Esophagus squamous epithelium (tissue), 5 donors: ENCODE measurements around the gene MOV10L1. TPM values are rescaled to one million over a fixed set of nuclear protein-coding genes. Genes with fewer than 3 reads are reported as not detected.

ENCODE experiments used
- DNase-seq: peaks from one replicate; lab custom pipeline; 2025; lab: John Stamatoyannopoulos, UW
- H3K27ac ChIP-seq, 4 donors: fragments of 200-600 bp; sonication (generic); one replicate each; pipeline ENCODE4 v1.5.1; 2016 to 2019; ENCODE audit warnings: mild to moderate bottlenecking in 1 of 4
- H3K27me3 ChIP-seq, 4 donors: fragments of 200-600 bp; sonication (generic); 1 replicate in 3 of 4; 2 replicates in 1 of 4; pipeline versions ENCODE4 v1.5.1 to v1.6.0; 2017 to 2021; ENCODE audit warnings: antibody characterized with exemption in 1 of 4
- H3K36me3 ChIP-seq, 3 donors: fragments of 200-600 bp; sonication (generic); one replicate each; pipeline ENCODE4 v1.5.1; 2016 to 2019
- H3K4me1 ChIP-seq, 3 donors: fragments of 200-600 bp; sonication (generic); one replicate each; pipeline ENCODE4 v1.5.1; 2017 to 2019
- H3K4me3 ChIP-seq, 4 donors: fragments of 200-600 bp; sonication (generic); 1 replicate in 3 of 4; 2 replicates in 1 of 4; pipeline ENCODE4 v1.5.1; 2016 to 2019; ENCODE audit warnings: mild to moderate bottlenecking in 2 of 4, moderate library complexity in 1 of 4
- H3K9me3 ChIP-seq, 3 donors: fragments of 200-600 bp; sonication (generic); one replicate each; pipeline ENCODE4 v1.5.1; 2016 to 2019
- CTCF ChIP-seq, 6 experiments: fragments of 450-650 bp in 4 of 6; fragments of 200-600 bp in 2 of 6; sonication (generic) in 2 of 6; IDR thresholded peaks; one replicate each; pipeline ENCODE4 v1.5.1; 2016 to 2019; ENCODE audit warnings: antibody characterized with exemption in 6 of 6, mild to moderate bottlenecking in 4 of 6, moderate library complexity in 4 of 6
- POLR2A ChIP-seq, 4 donors: fragments of 450-650 bp; IDR thresholded peaks; one replicate each; pipeline ENCODE4 v1.6.1; 2017; ENCODE audit warnings: antibody characterized with exemption in 4 of 4, mild to moderate bottlenecking in 4 of 4, moderate library complexity in 3 of 4
- WGBS, 2 donors: methylation state at CpG; one replicate each; pipeline ENCODE4 v1.1.5; 2018; 5-methylcytosine and 5-hydroxymethylcytosine counted together
- intact Hi-C: fragments of 100-400 bp; cut with DNase I; formaldehyde crosslinking; loops from one replicate; pipeline ENCODE4 v1.15.0; 2022
- total RNA-seq, 4 donors: library from RNA; depleted of rRNA; stranded (reverse); fragments of >200 nt; gene quantifications; one replicate each; pipeline ENCODE4 v1.1.0, GENCODE V29; 2016
- donor health status: DM: yes; HTN: yes; CAD: no.

MOV10L1 gene
- total RNA-seq, 4 donors from 2014 or later: 0.06 to 0.57 (median 0.13) TPM; not detected in 1

DNA sequence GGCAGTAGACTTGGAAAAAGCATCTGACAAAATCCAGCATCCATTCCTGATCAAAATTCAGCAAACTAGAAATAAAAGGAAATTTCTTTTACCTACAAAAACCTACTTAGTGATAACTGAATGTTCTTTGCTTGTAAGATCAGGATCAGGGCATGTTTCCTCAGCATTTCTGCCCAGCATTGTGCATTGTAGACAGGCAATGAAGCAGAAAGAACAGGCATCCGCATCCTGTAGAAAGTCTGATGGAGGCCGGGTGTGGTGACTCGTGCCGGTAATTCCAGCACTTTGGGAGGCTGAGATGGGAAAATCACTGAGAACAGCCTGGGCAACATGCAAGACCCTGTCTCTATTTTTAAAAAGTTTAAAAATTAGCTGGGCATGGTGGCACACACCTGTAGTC is 48.2 kb downstream of the MOV10L1 start:
- WGBS, 2 donors: 28 to 57% methylated on average over 4 of the region's 4 CpGs
- H3K4me3 ChIP-seq: no peak overlapping the region
- H3K36me3 ChIP-seq: no peaks in the 10 kb centered on the region
- no peak overlapping the region for H3K27ac ChIP-seq
- peaks cover 0 to 15% (median 0%) of the 10 kb centered on the region in 3 donors for H3K4me1 ChIP-seq
- intact Hi-C loops: no loop called here
- TF ChIP-seq CTCF (IDR thresholded peaks at IDR 0.05) (no peak), POLR2A (IDR thresholded peaks at IDR 0.05) (no peak)
- DNase-seq: no peak
- H3K27me3 ChIP-seq: peaks cover 0 to 14% (median 0%) of the 10 kb centered on the region in 4 donors
- H3K9me3 ChIP-seq: no peaks in the 10 kb centered on the region

GRCh38 chr22:50138988-50139387 is 49.2 kb downstream of the MOV10L1 start:
- WGBS, 2 donors: 86 to 87% methylated on average over 7 to 9 of the region's 9 CpGs
- Histone ChIP-seq H3K27me3 (peaks cover 0 to 17% (median 0%) of the 10 kb centered on the region in 4 donors), H3K9me3 (no peaks in the 10 kb centered on the region), H3K4me3 (no peak overlapping the region), H3K27ac (no peak overlapping the region), H3K4me1 (peaks cover 0 to 15% (median 0%) of the 10 kb centered on the region in 3 donors), H3K36me3 (no peaks in the 10 kb centered on the region)
- no peak for TF ChIP-seq CTCF (IDR thresholded peaks at IDR 0.05)
- TF ChIP-seq POLR2A (IDR thresholded peaks at IDR 0.05): no peak
- intact Hi-C loops: no loop called here
- no peak for DNase-seq

DNA sequence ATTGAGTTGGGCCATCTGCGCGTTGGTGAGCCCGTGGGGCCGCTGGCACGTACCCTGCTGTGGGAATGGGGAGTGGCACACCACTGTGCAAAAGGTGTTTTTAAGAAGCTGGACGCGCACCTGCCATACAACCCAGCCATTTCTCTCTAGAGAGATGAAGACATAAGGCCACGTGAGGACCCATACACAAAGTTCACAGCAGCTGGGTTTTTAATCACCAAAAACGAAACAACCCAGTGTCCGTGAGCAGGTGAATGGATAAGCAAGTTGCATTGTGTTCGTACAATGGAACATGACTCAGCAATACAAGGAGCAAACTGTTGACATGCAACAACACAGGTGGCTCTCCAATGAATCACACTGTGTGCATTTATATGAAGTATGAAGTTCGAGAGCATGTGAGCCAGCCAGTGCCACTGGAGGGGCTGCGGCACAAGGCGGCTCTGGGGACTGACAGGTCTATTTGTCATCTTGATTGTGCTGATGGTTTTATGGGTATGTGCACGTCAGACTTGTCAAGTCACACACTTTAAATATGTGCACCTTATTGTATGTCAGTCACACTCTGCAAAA is 50.1 kb downstream of the MOV10L1 start:
- H3K9me3 ChIP-seq: no peaks in the 10 kb centered on the region
- H3K36me3 ChIP-seq: no peaks in the 10 kb centered on the region
- peaks cover 0 to 15% (median 0%) of the 10 kb centered on the region in 3 donors for H3K4me1 ChIP-seq
- WGBS, 2 donors: 43 to 60% methylated on average over 15 of the region's 15 CpGs
- TF ChIP-seq POLR2A (IDR thresholded peaks at IDR 0.05) (no peak), CTCF (IDR thresholded peaks at IDR 0.05) (no peak)
- H3K4me3 ChIP-seq: no peak overlapping the region
- H3K27me3 ChIP-seq: peaks cover 0 to 20% (median 0%) of the 10 kb centered on the region in 4 donors
- H3K27ac ChIP-seq: no peak overlapping the region
- DNase-seq: no peak
- intact Hi-C loops: no loop called here

DNA sequence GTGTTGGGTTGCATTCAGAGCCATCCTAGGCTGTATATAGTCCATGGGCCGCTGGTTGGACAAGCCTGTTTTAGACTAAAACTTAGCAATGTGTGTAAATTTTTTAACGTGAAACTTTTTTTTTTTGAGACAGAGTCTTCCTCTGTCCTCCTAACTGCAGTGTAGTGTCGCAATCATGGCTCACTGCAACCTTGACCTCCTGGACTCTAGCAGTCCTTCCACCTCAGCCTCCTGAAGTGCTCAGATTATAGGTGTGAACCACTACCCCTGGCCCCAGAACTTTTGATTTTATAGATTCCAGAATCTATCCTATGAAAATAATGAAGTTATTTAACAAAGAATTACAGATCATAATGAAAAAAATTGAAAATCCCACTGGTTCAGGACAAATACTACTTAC is 50.8 kb downstream of the MOV10L1 start:
- no peak overlapping the region for H3K4me3 ChIP-seq
- no peak for DNase-seq
- WGBS, 2 donors: 68 to 79% methylated on average over 3 of the region's 3 CpGs
- H3K9me3 ChIP-seq: no peaks in the 10 kb centered on the region
- peaks cover 0 to 21% (median 0%) of the 10 kb centered on the region in 4 donors for H3K27me3 ChIP-seq
- peaks cover 0 to 15% (median 0%) of the 10 kb centered on the region in 3 donors for H3K4me1 ChIP-seq
- no peaks in the 10 kb centered on the region for H3K36me3 ChIP-seq
- no peak overlapping the region for H3K27ac ChIP-seq
- intact Hi-C loops: no loop called here
- TF ChIP-seq POLR2A (IDR thresholded peaks at IDR 0.05): no peak
- TF ChIP-seq CTCF (IDR thresholded peaks at IDR 0.05): no peak

DNA sequence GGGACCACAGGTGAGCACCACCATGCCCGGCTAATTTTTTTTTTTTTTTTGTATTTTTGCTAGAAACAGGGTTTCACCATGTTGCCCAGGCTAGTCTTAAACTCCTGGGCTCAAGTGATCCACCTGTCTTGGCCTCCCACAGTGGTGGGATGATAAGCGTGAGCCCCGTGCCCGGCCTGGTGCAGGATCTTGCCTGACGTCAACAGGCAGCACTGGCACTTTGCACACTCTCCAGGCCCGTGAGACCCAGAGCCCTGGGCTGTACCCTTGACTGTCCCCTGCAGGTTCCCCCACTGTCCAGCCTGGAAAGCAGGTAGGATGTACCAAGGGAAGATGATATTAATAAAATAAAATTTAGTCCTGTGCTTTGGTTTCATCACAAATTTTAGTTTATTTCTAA is 51.7 kb downstream of the MOV10L1 start:
- WGBS, 2 donors: 67 to 77% methylated on average over 6 of the region's 6 CpGs
- intact Hi-C loops: no loop called here

More for the DNA sequence above, 51.7 kb downstream of the MOV10L1 start:
- DNase-seq: no peak
- Histone ChIP-seq H3K4me3 (no peak overlapping the region), H3K27me3 (peaks cover 0 to 30% (median 0%) of the 10 kb centered on the region in 4 donors), H3K4me1 (peaks cover 0 to 18% (median 0%) of the 10 kb centered on the region in 3 donors), H3K27ac (no peak overlapping the region), H3K9me3 (no peaks in the 10 kb centered on the region), H3K36me3 (no peaks in the 10 kb centered on the region)
- no peak for TF ChIP-seq CTCF (IDR thresholded peaks at IDR 0.05)
- TF ChIP-seq POLR2A (IDR thresholded peaks at IDR 0.05): no peak
